ENCODE data around the gene TSPO. TPM values are rescaled to one million over a fixed set of nuclear protein-coding genes. Genes with fewer than 3 reads are reported as not detected.

The TSPO gene
- total RNA-seq, 2 donors from 2014 or later: 113 to 225 TPM

DNA sequence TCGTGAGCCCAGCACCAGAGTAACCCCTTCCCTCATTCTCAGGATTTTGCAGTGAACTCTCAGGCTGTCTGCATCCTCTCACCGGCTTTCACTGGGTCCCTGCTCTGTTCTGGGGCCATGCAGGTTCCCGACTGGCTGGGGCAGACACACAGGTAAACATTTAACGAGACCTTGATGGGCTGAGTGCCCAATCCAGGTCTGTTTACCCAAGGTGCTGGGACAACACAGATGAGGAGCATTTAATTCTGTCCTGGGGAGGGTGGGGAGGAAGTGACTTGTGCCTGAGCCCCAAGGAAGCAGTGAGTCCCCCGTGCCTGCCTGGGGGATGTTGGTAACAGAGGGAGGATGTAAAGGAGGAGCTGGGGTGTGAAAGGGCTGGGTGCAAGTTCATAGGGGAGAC is 36.4 kb upstream of the TSPO start:
- H3K36me3 ChIP-seq (replicated peaks in 1 of 2; ENCODE audit: insufficient read depth in 1 of 2, low read depth in 2 of 2): no peaks in the 10 kb centered on the region
- intact Hi-C loops (cut with DNase I): no loop called here
- peak; percentile 45 for ATAC-seq
- H3K4me3 ChIP-seq: no peak overlapping the region
- peak overlapping the region in 3 of 4 donors; percentile 2 to 34 (median 12) for H3K27ac ChIP-seq
- no peaks in the 10 kb centered on the region for H3K9me3 ChIP-seq
- DNase-seq: peak; percentile 67 to 89 (median 84)
- 6 to 13% methylated on average over 4 to 5 of the region's 5 CpGs for WGBS, 2 donors
- no peaks in the 10 kb centered on the region for H3K27me3 ChIP-seq
- TF ChIP-seq, protein P1, sequence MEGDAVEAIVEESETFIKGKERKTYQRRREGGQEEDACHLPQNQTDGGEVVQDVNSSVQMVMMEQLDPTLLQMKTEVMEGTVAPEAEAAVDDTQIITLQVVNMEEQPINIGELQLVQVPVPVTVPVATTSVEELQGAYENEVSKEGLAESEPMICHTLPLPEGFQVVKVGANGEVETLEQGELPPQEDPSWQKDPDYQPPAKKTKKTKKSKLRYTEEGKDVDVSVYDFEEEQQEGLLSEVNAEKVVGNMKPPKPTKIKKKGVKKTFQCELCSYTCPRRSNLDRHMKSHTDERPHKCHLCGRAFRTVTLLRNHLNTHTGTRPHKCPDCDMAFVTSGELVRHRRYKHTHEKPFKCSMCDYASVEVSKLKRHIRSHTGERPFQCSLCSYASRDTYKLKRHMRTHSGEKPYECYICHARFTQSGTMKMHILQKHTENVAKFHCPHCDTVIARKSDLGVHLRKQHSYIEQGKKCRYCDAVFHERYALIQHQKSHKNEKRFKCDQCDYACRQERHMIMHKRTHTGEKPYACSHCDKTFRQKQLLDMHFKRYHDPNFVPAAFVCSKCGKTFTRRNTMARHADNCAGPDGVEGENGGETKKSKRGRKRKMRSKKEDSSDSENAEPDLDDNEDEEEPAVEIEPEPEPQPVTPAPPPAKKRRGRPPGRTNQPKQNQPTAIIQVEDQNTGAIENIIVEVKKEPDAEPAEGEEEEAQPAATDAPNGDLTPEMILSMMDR (IDR thresholded peaks at IDR 0.05): no peak
- no peak for TF ChIP-seq POLR2A (IDR thresholded peaks at IDR 0.05)
- peaks cover 39% of the 10 kb centered on the region for H3K4me1 ChIP-seq

DNA sequence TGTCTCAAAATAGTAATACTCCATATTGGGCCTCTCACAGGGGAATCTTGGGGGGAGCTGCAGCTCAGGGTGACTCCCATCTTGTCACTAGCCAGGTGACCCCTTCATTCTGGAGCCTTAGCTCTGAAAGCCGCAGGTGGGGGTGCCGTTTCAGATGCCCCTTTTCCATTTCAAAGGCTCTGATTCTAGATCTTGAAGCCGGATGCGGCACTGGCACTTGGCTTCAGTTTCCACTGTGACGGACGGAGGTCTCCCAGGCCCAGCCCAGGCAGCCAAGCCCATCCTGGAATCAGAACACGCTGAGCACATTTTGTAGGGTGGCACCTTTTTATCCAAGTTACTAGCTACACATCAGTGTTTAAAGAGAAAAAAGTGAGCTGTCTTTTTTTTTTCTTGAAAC is 34.4 kb upstream of the TSPO start:
- no peaks in the 10 kb centered on the region for H3K36me3 ChIP-seq (replicated peaks in 1 of 2; ENCODE audit: insufficient read depth in 1 of 2, low read depth in 2 of 2)
- TF ChIP-seq POLR2A (IDR thresholded peaks at IDR 0.05): no peak
- TF ChIP-seq, protein P1 (IDR thresholded peaks at IDR 0.05): no peak
- intact Hi-C loops (cut with DNase I): no loop called here
- no peaks in the 10 kb centered on the region for H3K9me3 ChIP-seq
- no peak overlapping the region for H3K27ac ChIP-seq
- ATAC-seq (no peak), DNase-seq (no peak)
- H3K4me1 ChIP-seq: peaks cover 21% of the 10 kb centered on the region
- no peak overlapping the region for H3K4me3 ChIP-seq
- no peaks in the 10 kb centered on the region for H3K27me3 ChIP-seq
- WGBS, 2 donors: 91 to 97% methylated on average over 3 to 7 of the region's 7 CpGs

DNA sequence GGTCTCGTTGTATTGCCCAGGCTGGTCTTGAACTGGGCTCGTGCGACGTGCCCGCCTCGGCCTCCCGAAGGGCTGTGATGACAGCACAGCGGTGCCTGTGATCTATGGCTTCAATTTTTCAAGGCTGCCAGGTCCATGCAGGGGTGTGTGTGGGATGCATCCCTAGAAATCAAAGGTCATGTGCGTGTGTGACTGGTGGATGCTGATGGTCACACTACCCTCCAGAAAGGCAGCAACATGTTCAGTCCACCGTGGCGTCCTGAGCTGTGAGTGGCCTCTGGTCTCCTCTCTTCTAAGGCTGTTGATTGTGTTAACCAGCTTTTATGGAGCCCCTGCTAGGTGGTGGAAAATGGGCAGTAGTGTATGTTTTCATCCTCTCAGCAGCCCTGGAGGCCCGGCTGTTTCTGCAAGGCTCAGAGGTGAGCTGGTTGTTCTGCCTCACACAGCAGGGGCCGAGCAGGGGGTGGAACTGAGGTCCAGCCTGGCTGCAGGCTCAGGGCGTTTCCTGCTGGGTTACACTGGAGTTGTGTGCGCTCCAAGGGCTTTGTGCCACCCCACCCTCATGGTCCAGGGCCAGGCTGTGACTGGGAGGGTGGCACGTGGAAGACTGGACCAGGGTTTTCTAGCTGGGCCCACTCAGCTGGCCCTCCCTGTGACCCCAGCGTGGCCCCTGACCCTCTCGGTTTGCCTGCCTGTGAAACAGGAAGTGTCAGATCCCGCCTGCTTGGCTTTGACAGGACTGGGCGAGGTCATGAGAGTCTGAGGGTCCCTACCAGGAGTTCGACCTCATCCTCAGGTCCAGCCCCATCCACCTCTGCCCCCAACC is 33.1 kb upstream of the TSPO start:
- WGBS, 2 donors: 83 to 89% methylated on average over 12 to 21 of the region's 21 CpGs
- ATAC-seq (no peak), DNase-seq (no peak)
- Histone ChIP-seq H3K36me3 (replicated peaks in 1 of 2; ENCODE audit: insufficient read depth in 1 of 2, low read depth in 2 of 2) (no peaks in the 10 kb centered on the region), H3K27me3 (no peaks in the 10 kb centered on the region), H3K4me1 (peaks cover 21% of the 10 kb centered on the region), H3K27ac (no peak overlapping the region), H3K9me3 (no peaks in the 10 kb centered on the region), H3K4me3 (no peak overlapping the region)
- intact Hi-C loops (cut with DNase I): no loop called here
- no peak for TF ChIP-seq POLR2A (IDR thresholded peaks at IDR 0.05)
- TF ChIP-seq, protein P1 (IDR thresholded peaks at IDR 0.05): no peak

DNA sequence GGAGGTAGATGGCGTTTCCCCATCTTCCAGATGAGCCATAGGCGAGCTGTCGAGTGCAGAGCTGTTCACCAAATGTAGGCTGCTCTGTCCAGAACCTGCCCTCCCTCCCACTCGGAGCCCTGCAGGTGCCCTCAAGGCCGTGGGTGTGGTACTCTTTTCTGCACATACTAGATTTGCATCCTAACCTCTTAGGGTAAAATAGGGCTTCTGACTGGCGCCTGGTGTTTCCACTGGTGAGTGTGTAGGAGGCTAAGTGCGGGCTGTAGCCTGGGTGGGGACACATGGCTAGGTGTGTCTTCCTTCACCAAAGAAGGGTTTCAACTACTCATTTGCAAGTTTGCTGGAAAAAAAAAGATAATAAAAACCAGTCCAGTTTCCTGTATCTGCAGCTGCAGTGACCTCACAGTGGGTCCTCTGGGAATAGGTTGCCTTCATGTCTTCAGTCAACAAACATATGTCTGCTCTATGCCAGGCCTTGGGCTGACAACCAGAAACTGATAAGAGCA is 32.4 kb upstream of the TSPO start:
- H3K27ac ChIP-seq: no peak overlapping the region
- no peak overlapping the region for H3K4me3 ChIP-seq
- H3K36me3 ChIP-seq (replicated peaks in 1 of 2; ENCODE audit: insufficient read depth in 1 of 2, low read depth in 2 of 2): no peaks in the 10 kb centered on the region
- no peak for TF ChIP-seq POLR2A (IDR thresholded peaks at IDR 0.05)
- TF ChIP-seq, protein P1 (IDR thresholded peaks at IDR 0.05): no peak
- intact Hi-C loops (cut with DNase I): no loop called here
- H3K27me3 ChIP-seq: no peaks in the 10 kb centered on the region
- ATAC-seq (no peak), DNase-seq (no peak)
- peaks cover 15% of the 10 kb centered on the region for H3K4me1 ChIP-seq
- 52 to 70% methylated on average over 3 to 7 of the region's 7 CpGs for WGBS, 2 donors
- H3K9me3 ChIP-seq: no peaks in the 10 kb centered on the region
